Germinal center (tissue), 1 donor: ENCODE measurements around the gene MGST2.
"Not testable (repeated sequence)": the region's sequence is repeated elsewhere in the genome, so short reads cannot be mapped to it uniquely, and the experiment has no call there.

ENCODE experiments used
- DNase-seq: peaks from one replicate; pipeline ENCODE4 v3.0.0; 2012; ENCODE audit warnings: mixed read lengths, low spot score

Gene MGST2

DNA sequence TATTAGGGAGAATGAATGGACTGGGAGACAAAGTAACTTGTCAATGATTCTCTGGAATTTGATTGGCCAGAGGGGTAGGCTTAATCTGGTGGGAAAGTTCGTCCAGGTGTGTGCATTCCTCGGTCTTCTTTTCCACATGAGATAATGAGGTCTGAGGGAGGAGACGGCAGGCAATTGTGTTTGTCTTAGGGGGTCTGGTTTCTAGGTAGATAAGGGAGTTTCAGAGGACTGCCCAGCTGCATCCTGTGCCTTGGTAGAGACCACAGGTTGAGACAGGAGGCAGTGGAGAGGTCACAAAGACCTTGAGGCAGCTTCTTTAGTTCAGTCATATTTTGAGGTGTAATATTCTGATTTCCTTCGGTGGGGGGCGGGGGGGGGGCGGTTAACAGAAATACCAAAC is 4.3 kb downstream of the MGST2 start:
- DNase-seq, result no peak

DNA sequence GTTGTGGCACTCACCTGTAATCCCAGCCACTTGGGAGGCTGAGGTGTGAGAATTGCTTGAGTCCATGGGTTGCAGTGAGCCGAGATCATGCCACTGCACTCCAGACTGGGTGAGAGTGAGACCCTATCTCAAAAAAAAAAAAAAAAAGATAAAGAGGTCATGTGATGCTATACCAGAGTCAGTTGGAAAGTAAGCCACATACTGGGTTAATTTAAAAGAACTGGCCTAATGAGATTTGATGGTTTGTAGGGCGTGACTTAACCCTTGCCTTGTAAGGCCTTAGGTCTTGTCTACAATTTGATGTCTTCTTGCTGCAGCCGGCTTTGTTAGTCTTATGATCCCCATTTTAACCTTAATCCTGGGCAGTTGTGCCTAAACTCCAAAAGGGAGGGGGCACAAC is 5.2 kb downstream of the MGST2 start:
- no peak for DNase-seq

DNA sequence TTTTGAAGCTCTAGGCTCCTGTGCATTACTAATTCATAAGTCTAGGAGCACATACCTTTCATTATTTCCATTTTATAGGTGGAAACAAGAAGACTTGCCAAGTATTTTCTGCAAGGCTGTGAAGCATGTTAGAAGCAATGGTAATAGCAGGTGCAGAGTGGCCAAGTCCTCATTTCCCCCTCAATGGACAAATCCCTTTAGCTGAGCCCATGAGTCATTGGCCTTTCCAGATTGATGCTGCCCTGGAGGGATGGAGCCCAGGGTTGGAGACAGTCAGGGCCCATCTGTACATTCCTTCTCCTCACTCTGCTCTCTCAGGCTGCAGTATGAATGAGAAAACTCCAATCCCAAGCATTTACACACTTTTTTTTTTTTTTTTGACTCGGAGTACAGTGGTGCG is 6.6 kb downstream of the MGST2 start:
- DNase-seq, result no peak

DNA sequence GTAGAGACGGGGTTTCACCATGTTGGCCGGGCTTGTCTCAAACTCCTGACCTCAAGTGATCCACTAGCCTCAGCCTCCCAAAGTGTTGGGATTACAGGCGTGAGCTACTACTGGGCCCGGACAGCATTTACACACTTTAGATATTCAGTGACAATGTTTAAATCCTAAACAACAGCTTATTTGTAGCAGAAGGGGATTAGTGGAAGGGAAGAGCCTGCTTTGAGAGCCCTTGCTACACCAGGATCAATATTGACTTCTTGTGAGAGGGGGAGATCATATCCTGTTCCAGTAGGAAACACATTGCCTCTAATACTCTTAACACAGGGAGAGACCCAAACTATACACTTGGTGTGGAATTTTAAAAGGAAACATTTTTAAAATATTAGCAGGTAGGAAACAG is 7.1 kb downstream of the MGST2 start:
- DNase-seq, result no peak

DNA sequence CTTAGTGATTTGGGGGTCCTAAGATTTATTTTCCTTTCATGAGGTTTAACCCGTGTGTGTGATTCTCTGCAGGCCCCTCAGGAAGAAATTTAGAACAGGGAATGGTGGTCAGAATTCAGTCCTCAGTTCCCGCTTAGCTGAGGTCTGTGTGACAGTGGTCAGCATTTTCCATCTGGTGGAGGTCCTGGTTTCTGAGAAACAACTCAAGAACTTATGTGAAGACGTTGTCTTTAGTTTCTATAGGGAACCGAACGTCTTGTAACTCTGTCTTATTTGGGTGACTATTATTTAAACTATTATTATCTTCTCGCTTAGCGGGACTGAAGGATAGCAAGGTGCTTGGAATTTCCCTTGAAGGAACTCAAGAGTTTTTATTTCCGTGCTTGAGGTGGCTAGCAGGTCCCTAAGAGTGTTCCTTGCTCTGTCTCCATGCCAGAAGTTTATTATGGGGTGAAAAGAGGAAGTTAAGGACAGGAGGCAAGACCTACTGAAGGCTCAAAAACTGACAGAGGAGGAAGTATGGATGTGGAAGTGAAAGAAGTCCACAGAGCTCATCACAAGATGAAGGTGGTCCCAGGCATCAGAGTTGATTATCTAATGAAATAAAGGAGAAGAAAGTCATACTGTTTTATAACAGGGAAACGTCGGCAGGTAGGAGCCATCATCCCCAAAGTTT is 9.4 kb downstream of the MGST2 start:
- DNase-seq, result peak; percentile 73

DNA sequence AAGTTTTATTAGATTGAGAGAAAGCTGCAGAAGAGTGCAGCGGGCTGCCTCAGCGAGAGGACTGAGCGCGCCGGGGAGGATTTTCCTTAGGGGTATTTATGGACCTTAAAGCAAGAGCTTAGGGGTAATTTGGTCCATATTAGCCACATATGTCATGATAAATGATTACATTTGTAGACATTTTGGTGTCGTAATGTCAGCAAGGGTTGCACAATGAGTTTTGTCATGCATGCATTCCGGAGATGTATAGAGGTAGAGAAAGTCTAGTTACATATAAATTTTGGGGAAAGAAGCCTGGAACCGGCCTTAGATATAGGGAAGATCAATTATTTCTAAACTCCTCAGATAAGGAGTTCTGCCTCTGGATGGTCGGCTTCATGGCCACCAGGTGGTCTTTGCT is 10.0 kb downstream of the MGST2 start:
- no peak for DNase-seq

DNA sequence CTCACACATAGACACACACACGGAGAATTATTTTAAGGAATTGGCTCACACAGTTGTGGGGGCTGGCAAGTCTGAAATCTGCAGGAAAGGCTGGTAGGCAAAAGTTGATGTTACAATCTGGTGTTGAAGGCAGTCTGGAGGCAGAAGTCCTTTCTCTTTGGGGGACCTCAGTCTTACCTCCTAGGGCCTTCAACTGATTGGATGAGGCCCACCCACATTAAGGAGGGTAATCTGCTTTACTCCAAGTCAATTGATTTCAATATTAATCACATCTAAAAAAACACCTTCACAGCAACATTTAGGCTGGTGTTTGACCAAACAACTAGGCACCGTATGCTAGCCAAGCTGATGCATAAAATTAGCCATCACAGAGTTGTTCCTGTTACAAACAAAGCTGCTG is 10.7 kb downstream of the MGST2 start:
- no peak for DNase-seq

DNA sequence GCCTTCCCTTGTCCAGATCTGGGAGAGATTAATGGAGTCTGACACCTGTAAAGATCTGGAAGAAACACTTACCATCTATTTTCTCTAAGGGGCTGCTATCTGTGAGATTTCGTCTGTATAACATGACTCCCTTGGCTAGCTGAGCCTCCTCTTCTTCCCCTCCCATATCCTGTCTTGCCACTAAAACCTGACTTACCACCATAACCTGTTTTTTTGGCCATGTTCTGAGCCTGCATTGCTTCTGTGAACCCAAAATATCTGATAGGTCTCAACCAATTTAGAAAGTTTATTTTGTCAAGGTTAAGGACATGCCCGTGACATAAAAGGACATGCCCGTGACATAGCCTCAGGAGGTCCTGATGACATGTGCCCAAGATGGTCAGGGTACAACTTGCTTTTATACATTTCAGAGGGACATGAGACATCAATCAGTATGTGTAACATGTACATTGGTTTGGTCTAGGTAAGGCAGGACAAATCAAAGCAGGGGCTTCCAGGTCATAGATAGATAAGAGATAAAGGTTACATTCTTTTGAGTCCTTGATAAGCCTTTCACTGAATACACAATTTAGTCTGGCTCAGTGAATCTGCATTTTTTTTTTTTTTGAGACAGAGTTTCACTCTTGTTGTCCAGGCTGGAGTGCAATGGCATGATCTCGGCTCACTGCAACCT is 11.4 kb downstream of the MGST2 start:
- no peak for DNase-seq

DNA sequence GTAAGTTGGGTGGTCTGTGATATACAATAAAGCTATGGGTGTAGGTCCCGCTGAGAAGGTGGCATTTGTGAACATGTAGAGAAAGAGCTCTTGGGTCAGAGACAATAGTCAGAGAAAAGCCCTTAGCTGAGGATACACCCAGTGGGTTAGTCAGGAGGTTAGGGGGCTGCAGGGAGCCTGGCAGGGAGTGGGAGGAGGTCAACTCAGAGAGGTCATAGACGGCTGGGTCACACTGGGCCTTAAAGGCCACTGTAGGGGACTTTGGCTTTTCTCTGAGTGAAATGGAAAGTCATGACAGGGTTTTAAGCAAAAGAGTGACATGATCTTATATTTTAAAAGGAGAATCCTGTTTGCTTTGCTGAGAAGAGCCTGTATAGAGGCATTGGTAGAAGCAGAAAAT is 16.7 kb downstream of the MGST2 start:
- no peak for DNase-seq

DNA sequence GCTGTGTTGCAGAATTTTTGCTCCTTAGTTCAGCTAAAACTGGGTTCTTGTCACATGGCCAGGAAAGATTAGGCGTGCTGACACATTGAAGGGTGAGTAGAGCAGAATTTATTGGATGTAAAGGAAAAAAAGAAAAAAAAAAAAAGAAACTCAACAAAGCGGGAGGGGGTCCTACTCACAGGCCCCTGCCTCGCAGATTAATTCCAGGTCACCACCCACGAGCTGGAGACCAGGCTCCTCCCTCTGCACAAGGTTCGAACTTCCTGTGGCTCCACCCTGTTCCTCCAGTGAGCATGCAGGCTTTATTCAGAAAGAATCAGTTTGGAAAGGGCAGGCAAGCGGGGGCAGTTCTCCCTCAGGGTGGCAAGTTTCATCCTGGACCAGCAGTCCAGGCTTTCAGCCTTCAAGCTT is 17.1 kb downstream of the MGST2 start:
- DNase-seq, result no peak

DNA sequence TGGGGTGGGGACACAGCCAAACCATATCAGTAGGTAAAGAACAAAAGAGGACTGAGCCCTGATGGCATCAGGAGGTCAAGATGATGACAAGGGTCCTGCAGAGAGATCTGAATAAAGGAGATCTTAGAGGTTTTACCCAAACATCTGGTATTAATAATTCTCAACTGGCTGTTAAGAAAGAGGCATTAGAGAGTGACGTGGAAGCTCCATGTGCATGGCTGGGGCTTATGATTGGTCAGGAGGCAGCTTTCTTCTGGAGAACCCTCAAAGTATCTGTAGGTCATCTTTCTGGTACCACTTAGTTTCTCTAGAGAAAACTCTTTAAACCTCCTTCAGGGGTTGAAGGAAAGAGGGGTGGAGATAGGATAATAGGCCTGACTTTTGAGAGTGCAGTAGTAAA is 18.7 kb downstream of the MGST2 start:
- no peak for DNase-seq

DNA sequence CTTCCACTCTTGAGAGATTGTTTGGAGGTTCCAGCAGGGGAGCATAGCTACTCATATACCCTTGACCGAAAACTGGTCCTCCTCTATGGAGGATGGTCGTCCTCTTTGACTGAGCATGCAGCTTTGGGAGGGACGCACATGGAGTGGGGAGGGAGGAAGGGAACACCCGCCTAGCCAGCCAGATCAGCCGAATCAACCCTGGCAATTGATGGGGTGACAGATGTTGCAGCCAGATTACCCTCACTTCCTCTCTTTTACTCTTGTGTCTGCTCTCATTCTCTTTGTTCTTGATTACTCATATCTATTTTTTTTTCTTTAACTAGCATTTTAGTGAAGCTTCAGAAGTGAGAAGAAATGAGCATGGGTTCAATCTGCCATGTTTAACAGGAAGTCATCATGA is 19.6 kb downstream of the MGST2 start:
- no peak for DNase-seq

DNA sequence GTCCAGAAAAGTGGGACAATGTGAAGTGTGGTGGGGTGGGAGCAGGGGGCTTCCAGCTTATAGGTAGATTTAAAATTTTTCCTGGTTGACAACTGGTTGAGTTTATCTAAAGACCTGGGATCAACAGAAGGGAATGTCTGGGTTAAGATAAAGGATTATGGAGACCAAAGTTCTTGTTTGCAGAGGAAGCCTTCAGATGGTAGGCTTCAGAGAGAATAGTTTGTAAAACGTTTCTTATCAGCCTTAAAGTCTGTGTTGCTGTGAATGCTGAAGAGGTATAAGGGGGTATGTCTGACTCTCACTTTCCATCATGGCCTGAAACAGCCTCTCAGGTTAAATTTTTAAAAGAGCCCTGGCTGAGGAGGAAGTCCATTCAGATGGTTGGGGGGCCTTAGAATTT is 20.5 kb downstream of the MGST2 start:
- no peak for DNase-seq

DNA sequence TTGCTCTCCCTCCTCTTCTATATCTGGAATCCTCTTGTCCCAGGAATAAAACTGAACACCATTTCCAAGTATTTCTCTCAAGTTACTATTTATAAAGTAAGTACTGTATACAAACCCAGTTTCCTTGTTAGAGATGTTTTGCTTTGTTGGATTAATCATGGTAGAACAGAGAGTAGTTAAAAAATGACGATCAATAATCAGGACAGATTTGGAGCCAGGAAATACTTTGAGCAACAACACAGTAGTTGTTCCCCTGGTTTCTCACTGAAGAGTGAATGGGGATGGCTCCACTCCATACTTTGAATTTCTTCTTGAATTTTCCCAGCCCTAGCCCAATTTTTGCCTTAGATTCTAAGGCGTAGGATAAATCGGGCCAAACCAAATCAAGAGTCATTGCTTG is 21.4 kb downstream of the MGST2 start:
- no peak for DNase-seq

DNA sequence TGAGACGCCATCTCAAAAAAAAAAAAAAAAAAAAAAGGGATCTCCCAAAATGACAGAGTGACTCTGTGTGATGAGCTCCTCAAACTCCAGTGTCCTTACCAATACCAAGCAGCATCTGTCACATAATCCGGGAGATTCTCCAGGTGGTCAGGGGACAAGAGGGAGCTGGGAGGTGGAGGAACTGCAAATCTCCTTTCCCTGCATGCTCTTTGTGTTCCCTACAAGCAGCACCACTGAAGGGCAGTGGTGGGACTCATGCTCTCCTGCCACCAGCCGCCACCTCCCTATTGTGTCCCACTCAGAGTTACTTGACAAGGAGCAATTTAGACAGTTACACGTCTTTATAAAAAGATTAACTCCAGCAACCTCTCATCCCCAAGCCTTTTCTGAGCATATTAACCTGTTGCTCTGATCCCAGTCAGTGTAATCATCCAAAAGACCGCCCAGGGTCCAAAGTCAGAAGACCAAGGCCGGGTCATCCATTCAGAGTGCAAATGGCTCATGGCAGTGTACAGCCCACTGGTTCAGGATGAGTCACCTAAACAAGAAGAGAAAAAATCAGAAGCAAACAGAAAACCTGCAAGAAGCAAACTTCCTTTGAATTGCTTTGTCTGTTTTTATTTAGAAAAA is 23.6 kb downstream of the MGST2 start:
- DNase-seq, result no peak

DNA sequence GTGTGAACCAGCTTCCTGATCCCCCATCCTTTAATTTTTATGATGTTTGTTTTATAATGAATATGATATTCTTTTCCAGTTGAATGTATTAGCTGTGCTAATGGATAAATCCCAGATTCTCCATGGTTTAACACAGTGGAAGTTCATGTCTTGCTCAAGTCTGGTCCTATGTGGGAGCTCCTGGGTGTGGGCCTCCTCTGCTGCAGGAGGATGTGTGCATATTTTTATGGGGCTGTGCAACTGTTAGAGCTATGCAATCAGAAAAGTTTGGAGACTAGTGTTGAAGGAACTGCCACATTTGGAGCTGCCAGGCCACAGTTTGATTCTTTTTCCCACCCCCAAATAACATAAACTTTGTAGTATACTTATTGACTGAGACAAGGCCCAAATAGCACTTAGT is 24.8 kb downstream of the MGST2 start:
- no peak for DNase-seq

DNA sequence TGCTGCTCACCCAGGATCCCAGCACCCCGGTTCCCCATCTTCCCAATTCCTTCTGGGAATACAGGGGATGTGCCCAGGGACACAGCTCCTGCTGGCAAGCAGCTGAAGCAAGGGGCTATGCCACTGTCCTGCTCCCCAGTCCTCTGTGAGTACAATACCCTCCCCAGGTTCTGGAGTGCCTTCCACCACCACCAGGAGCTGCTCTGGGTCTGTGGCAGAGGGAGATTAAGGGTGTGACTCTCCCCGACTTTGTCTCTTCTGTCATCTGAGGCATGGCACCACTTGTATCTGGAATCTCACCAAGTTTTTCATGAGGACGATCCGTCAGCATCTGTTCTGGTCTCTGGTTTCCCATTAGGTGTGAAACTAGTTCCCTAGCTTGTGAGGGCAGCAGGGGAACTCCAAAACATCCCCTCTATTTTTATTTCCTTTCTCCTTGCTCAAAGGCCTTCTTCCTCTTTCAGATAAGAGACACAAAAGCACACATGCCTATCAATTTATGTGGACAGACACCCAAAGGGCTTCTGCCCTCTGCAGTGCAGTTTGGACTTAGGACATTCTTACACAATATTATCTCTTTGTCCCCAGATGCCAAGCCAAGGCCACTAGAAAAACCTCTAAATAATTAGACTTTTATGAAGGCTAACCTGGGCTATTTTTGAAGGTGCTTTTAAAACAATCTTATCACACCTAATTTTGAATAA is 26.8 kb downstream of the MGST2 start:
- DNase-seq, result no peak

DNA sequence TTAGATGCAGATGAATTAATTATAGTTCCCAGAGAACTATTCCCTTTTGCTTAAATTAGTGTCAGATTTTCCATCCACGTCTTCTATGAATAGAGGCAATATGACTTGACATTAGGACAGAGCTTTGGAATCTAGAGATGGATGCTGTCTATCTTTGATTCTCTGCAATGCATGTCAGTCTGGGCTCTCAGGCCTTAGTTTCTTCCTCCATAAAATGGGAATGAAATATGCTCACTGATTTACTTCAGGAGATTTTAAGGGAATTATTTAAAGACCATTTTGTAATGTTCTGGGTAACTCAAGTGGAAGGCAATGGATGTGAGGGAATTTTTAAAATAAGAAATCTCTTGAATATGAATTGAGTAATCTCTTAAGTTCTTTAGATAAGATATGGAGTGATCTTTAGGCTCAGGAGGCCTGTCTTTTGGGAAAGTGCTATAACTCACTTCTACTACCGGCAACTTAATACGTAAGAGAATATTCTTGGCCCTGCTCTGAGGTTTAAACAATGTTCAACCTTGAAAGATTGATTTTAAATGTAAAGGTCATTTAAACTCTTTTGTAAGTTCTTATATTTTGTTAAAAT is 29.0 kb downstream of the MGST2 start:
- DNase-seq, result no peak

DNA sequence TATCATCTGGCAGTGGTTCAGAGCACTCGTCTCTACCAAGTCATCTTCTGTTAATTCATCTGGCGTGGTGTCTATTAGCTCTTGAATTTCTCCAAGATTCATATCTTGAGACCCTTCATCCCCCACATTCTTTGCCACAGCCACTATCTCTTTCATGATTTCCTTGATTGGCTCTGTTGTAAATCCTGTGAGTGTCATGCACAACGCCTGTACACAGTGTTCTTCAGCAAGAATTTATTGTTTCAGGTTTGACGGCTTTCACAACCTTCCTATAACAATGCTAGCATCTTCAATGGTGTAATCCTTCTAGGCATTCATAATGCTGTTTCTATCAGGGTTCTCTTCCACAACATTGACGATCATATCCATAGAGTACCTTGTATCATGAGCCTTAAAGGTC is 30.9 kb downstream of the MGST2 start:
- no peak for DNase-seq

DNA sequence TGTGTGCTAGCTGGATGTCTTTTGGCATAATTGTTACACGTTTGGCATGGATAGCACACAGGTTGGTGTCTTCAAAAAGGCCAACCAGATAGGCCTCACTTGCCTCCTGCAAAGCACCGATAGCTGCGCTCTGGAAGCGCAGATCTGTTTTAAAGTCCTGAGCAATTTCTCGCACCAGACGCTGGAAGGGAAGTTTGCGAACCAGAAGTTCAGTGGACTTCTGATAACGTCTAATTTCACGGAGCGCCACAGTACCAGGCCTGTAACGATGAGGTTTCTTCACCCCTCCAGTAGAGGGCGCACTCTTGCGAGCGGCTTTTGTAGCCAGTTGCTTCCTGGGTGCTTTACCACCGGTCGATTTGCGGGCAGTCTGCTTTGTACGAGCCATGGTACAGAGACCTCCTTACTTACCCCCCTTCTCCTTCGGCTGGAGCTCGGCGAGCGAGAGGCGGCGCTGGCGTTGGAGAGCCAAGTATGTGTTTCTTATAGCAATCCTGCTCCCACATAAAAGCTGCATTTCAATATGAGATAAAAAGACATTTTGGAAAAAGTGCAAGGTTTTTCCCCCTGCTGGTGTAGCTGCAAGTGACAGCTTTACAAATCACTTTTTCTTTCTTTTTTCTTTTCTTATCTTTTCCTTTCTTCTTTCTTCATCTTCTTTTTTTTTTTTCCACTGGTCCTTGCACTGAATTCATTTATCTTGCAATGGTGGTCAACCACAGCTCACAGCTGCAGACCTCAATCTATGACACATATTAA is 32.7 kb downstream of the MGST2 start:
- not testable (repeated sequence) for DNase-seq

DNA sequence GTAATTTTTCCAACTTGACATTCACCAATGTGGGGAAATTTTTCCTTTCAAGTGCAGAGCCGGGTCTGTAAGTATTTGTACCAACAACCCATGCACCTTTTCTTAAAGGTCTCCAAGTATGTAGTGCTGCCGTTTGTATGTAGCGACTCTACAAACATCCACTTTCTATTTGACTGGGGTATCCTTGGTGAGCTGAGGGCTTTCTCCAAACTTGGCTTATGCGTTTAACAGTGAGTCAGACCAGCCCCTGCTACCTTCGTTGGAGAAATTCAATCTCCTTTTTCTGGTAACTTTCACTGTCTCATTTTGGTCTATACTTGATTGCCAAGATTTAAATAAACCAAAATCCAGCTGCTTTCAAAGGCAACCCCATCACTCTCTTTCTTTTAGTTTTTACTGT is 34.9 kb downstream of the MGST2 start:
- DNase-seq, result no peak

DNA sequence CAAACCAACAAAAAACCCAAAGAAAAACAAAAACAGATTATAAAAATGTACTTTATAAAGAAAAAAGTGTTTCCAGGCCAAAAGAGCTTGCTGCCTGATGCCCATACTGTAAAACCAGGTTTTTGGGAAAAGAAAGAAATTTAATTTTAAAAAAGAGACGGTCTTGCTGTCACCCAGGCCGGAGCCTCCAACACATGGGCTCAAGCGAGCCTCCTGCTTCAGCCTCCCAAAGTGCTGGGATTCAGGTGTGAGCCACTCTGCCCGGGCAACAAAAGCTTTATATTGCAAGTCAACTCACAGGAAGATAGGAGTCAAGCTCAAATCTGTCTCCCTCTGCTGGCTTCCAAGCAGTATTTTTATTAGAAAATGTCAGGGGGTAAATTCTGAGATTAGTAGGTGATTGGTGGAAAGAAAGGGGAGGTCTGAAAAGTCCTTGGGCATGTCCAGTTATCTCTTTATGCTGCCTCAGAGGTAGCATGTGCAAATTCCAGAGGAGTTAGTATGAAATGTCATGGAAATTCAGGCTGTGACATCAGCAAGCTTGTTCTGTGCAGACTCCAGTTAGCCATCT is 39.4 kb downstream of the MGST2 start:
- DNase-seq, result no peak
